ENCODE measurements around the gene PHF2. TPM values are rescaled to one million over a fixed set of nuclear protein-coding genes. Genes with fewer than 3 reads are reported as not detected.
A peak's percentile ranks its signal among the peaks of the same experiment; 100 is the strongest.

The PHF2 gene
- total RNA-seq, 1 donor from 2014 or later: 15.9 TPM

GRCh38 chr9:93624431-93624834 lies 48.0 kb downstream of the PHF2 start:
- no peak for DNase-seq (ENCODE audit: low read depth)

GRCh38 chr9:93624977-93625376 lies 48.6 kb downstream of the PHF2 start:
- DNase-seq (ENCODE audit: low read depth): no peak

GRCh38 chr9:93629920-93630319 lies 53.5 kb downstream of the PHF2 start:
- no peak for DNase-seq (ENCODE audit: low read depth)

GRCh38 chr9:93630806-93631411 lies 54.5 kb downstream of the PHF2 start:
- no peak for DNase-seq (ENCODE audit: low read depth)

- DNase-seq (ENCODE audit: low read depth): no peak
Measured at GRCh38 chr9:93633492-93634221, 57.3 kb downstream of the PHF2 start.

GRCh38 chr9:93634311-93635185 lies 58.2 kb downstream of the PHF2 start:
- no peak for DNase-seq (ENCODE audit: low read depth)

- DNase-seq (ENCODE audit: low read depth): no peak
Measured at GRCh38 chr9:93635186-93636107, 59.1 kb downstream of the PHF2 start.

GRCh38 chr9:93636172-93636661 lies 59.8 kb downstream of the PHF2 start:
- DNase-seq (ENCODE audit: low read depth): no peak

- DNase-seq (ENCODE audit: low read depth): no peak
Measured at GRCh38 chr9:93636667-93637066, 60.3 kb downstream of the PHF2 start.

GRCh38 chr9:93637886-93638285 lies 61.5 kb downstream of the PHF2 start:
- DNase-seq (ENCODE audit: low read depth): no peak

GRCh38 chr9:93640027-93640426 lies 63.6 kb downstream of the PHF2 start:
- DNase-seq (ENCODE audit: low read depth): no peak

- peak; percentile 19 for DNase-seq (ENCODE audit: low read depth)
Measured at GRCh38 chr9:93642961-93643360, 66.6 kb downstream of the PHF2 start.

GRCh38 chr9:93644397-93645088 lies 68.2 kb downstream of the PHF2 start:
- peak; percentile 75 for DNase-seq (ENCODE audit: low read depth)

GRCh38 chr9:93645149-93645889 lies 68.9 kb downstream of the PHF2 start:
- DNase-seq (ENCODE audit: low read depth): no peak

GRCh38 chr9:93645921-93646639 lies 69.7 kb downstream of the PHF2 start:
- DNase-seq (ENCODE audit: low read depth): no peak

- no peak for DNase-seq (ENCODE audit: low read depth)
Measured at GRCh38 chr9:93646640-93647178, 70.3 kb downstream of the PHF2 start.

GRCh38 chr9:93648181-93648580 lies 71.8 kb downstream of the PHF2 start:
- no peak for DNase-seq (ENCODE audit: low read depth)

GRCh38 chr9:93648836-93649235 lies 72.5 kb downstream of the PHF2 start:
- DNase-seq (ENCODE audit: low read depth): no peak
